GM10248 (cell line): Measurements from ENCODE around the gene RIPOR2.
"Not testable (repeated sequence)": the region's sequence is repeated elsewhere in the genome, so short reads cannot be mapped to it uniquely, and the experiment has no call there.

ENCODE experiments used
- CTCF ChIA-PET: fragments of 300-600 bp; sonication (Branson Sonifier 250); formaldehyde crosslinking; extraction: SDS; loops from one replicate; lab custom pipeline; 2021; ENCODE audit warnings: antibody characterized with exemption; lab: Yijun Ruan, JAX
- POLR2A ChIA-PET: fragments of 350-650 bp; sonication (Branson Sonifier 250); formaldehyde crosslinking; extraction: SDS; loops from one replicate; lab custom pipeline; 2020; ENCODE audit warnings: antibody characterized with exemption; lab: Yijun Ruan, JAX
- DNase-seq: peaks from one replicate; pipeline ENCODE4 v3.0.0; 2012; ENCODE audit errors: extremely low spot score
- CTCF ChIP-seq: IDR thresholded peaks from 2 replicates; pipeline ENCODE4 v1.5.1; 2012; ENCODE audit warnings: mild to moderate bottlenecking, low read depth; ENCODE audit errors: extremely low read depth, missing control alignments, control extremely low read depth

The RIPOR2 gene

GRCh38 chr6:24883618-24884017, 52.1 kb downstream of the RIPOR2 start:
- DNase-seq, result no peak
- no peak for TF ChIP-seq CTCF
- POLR2A ChIA-PET, result no interaction called here
- CTCF ChIA-PET, result interaction anchor here (1.0 to 4.7 kb wide), 12 partner anchors 10 to 187 kb away, joined by 3 to 31 read pairs (median 6); no protein-coding TSS in a partner anchor

- CTCF ChIA-PET, result interaction anchor here (1.0 to 4.7 kb wide), 14 partner anchors 9 to 188 kb away, joined by 3 to 31 read pairs (median 6); no protein-coding TSS in a partner anchor
- DNase-seq, result no peak
- TF ChIP-seq CTCF, result no peak
- POLR2A ChIA-PET, result interaction anchor here (0.6 kb wide), 1 partner anchor 1198 kb away, joined by 4 read pairs; no protein-coding TSS in a partner anchor
Measured at GRCh38 chr6:24882835-24883555, 52.8 kb downstream of the RIPOR2 start.

GRCh38 chr6:24882295-24882694, 53.5 kb downstream of the RIPOR2 start:
- no peak for TF ChIP-seq CTCF
- ChIA-PET POLR2A (no interaction called here), CTCF (interaction anchor here (0.8 to 4.7 kb wide), 14 partner anchors 9 to 189 kb away, joined by 3 to 31 read pairs (median 6); no protein-coding TSS in a partner anchor)
- DNase-seq, result no peak

GRCh38 chr6:24881376-24881775, 54.4 kb downstream of the RIPOR2 start:
- ChIA-PET POLR2A (no interaction called here), CTCF (interaction anchor here (0.8 to 4.7 kb wide), 8 partner anchors 9 to 175 kb away, joined by 3 to 31 read pairs (median 10); no protein-coding TSS in a partner anchor)
- no peak for DNase-seq
- TF ChIP-seq CTCF, result no peak

- CTCF ChIA-PET, result interaction anchor here (1.1 to 4.7 kb wide), 7 partner anchors 9 to 111 kb away, joined by 3 to 27 read pairs (median 4); partner anchors contain the start of gene RIPOR2
- DNase-seq, result no peak
- TF ChIP-seq CTCF, result no peak
- POLR2A ChIA-PET, result no interaction called here
Measured at GRCh38 chr6:24880451-24880850, 55.3 kb downstream of the RIPOR2 start.

GRCh38 chr6:24879351-24879750, 56.4 kb downstream of the RIPOR2 start:
- TF ChIP-seq CTCF, result no peak

GRCh38 chr6:24877747-24878146, 58.0 kb downstream of the RIPOR2 start:
- POLR2A ChIA-PET, DNase-seq: not testable (repeated sequence)
- CTCF ChIA-PET, result interaction anchor here (1.6 kb wide), 1 partner anchor 16 kb away, joined by 3 read pairs; no protein-coding TSS in a partner anchor

More at GRCh38 chr6:24879351-24879750, 56.4 kb downstream of the RIPOR2 start:
- POLR2A ChIA-PET, result no interaction called here
- CTCF ChIA-PET, result interaction anchor here (1.1 to 4.7 kb wide), 6 partner anchors 8 to 112 kb away, joined by 3 to 27 read pairs (median 4); partner anchors contain the start of gene RIPOR2
- DNase-seq, result no peak
